Stimulated activated CD8-positive, alpha-beta memory T cell treated with anti-CD3 and anti-CD28 coated beads, Interleukin-12 subunit alpha, Interleukin-12 subunit beta, amount 100 ng/mL, for 24 hours (primary cell): Measurements from ENCODE around the gene SRBD1.

Source experiments
- DNase-seq: peaks from one replicate; pipeline ENCODE4 v3.0.0-alpha.2; 2020; ENCODE audit errors: extremely low read depth

Gene SRBD1

GRCh38 chr2:45611020-45611859 lies at the start of gene SRBD1:
Gene SRBD1 (minus strand): TSS chr2:45611267. CDS start chr2:45605441, 5,826 bp downstream.
- peak; percentile 80 for DNase-seq

GRCh38 chr2:45654250-45654649 lies 43.2 kb upstream of the SRBD1 start:
- no peak for DNase-seq

DNA sequence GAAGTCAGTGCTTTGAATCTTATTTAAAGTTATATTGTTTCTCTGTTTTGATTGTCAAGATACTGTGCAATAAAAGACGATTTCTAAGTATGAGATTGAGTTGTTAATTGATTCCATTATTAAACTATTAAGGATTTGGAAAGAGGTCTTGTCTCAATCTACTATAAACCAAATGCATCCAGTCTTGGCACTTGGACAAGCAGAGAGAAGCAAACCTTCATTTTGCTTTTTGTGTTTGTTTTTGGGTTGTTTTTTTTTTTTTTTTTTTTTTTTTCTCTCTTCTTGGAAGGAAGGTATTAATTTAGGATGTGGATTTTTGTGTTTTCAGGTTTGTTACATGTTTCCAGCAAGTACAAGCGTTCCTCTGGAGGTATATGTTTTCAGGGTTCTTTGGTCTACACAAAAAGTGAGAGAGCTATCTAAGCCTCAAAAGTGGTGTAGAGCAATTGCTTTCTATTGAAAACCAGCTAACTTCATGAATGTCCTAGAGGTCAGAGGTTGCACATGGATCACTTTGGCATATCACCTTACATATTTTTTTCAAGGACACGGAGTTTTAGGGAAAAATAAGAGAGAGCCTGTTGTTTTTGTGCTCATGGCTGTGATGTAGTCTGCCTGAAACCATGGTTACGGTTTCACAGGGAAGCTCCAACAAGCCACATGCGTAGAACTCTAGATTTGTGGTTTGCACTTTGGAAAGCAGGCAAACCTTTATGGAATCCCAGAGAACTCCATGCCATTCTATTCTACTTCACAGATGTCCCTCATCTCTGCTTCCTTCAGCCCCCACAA lies 42.3 kb upstream of the SRBD1 start:
- DNase-seq = no peak

- DNase-seq = no peak
These were observed 41.3 kb upstream of the SRBD1 start for GRCh38 chr2:45652090-45653031.

DNA sequence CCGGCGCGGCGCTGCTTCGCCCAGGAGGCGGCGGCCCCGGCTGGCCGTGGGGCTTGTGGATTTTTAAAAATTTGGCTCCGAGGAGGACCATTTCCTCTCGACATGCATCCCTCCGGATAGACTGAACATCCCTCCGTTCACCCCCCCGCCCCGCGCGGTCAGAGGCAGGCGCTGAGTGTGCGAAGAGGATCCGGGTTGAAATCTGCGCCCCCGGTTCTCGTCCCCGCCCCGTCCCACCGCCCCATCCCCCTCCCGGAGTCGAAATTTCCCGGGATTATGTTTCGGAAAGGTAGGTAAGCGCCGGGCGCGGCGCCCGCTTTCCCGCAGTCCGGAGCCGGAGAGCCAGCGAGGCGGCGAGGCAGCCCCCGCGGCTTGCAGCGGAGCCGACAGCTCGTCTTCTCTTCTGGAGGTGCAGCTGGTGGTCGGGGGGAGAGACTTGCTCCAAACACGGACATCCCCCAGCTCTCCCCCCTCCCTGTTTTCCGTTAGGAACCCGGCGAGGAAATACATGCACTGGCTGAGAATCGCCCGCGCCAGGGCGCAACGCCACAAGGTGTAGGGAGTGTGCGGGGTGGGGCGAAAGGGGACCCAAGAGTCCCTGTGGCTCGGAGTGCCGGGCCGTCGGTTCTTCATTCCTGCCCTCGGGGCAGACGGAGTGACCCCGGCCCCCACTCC lies 40.5 kb upstream of the SRBD1 start, which contains the start of gene PRKCE:
PRKCE (plus strand) TSS at position 261 of the 675 bp plus-strand sequence.
- no peak for DNase-seq

DNA sequence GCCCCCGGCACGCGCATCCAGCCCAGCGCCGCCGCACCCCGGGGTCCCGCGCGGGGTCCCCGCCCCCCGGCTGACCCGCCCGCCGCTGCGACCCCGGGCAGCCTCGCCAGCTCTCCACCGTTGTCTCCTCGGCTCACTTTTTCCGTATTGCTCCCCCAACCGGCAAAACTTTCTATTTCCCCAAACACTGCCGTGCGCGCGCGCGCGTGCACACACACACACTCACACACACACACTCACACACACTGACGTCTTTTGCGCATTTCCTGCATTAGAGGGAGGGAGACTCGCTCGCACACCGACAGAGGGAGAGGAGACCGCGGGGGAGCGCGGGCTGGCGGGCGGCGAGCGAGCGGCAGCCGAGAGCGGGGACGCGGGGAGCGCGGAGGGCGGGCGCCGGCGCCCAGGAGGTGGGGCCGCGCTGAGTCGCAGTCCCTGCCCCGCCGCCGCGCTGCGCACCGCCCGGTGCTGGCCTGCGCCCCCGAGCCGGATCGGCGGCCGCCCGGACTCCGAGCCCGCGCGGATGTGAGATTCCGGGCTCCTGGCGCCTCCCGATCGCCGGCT lies 39.9 kb upstream of the SRBD1 start:
- DNase-seq = peak; percentile 76

DNA sequence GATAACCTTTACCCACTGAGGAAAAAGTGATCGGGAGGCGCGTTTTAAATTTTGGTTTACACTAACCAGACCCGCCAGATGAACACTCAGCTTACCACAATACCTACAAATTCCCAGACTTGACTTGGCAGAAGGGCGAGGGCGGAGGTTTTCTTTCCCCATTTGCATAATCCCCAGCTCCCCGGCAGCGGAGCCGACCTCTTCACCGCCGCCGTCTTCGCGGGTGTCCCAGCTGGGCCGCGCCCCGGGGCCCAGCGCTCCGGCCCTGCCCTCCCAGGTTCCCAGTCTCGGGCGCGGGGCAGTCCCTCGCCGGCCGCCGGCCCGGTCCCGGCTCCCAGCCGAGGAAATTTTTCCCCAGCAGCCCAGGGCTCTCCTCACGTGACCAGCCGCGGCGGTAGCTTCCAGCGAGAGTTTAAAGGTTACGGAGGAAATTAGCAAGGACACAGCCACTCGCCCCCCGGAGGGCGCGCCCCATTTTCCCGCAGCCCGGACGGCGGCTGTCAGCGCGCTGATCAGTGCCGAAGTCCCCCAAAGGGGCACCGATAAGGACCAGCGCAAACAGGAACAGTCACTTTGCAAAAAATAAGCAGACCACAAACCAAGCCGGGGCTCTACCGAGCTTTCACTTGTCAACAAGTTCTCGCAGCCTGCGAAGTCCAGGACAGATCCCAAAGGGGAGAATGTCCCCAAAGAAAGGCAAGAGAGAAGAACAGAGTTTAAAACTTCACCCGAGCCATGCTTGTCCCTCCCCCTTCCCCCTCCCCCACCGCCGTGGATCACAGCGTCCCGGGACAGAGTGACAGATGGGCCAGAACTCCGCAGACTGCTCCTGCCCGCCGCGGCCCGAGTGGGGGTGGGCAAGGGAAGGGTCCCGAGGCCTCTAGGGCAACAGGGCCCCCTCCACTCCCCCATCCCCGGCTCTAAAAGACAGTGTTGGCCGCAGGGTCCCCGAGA lies 39.1 kb upstream of the SRBD1 start:
- no peak for DNase-seq

DNA sequence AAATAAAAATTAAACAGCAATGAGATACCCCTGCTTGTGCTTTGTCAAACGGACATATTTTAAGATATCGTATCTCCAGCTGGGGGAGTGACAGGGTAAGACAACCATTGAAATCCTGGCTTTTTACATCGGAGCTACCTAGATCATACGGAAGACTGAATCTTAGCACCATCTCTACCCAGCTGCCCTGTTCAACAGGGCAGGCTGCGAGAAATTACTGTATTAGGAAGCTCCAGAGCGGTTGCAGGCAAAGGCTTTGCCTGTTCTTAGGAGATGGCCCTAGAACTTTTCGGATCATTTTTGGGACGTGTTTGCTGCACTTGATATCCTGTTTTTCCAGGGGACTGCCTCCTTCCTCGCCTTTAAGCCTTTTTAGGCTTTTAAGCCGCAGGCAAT lies 38.4 kb upstream of the SRBD1 start:
- no peak for DNase-seq

DNA sequence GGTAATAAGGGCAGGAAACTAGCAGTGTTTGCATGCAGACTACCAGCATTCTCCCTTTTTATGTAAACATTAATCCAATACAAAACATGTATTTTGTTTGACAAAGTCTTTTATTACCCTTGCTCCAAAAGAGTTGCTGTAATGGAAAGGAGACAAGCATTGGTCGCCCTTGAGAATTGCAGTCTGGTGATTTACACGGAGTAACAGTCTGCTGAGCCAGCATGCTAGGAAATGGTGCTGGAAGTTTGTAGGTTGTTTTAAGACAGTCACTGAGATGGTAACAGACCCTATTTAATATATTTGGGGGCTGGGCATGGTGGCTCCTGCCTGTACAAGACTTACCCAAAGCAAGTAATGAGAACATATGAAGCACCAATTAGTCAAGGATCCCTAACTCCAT lies 37.6 kb upstream of the SRBD1 start:
- DNase-seq = no peak

GRCh38 chr2:45647986-45648520 lies 37.0 kb upstream of the SRBD1 start:
- DNase-seq = no peak

DNA sequence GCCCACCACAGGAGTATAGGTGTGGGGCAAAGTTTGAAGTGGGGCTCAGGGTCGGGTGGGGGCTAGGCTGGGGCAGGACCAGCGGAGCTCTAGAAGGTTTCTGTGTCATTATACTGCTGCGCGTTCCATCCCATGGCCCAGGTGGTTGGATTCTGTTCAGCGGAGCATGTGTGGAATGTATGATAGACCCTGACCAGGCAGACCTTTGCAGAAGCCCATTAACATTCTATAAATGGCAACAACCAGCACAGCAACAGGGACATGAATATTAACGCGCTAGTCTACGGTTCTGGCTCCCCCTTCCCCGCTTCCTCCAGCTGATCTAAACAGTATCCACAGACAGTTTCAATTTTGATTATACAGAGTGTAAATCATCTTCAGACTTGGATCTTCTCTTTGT lies 36.3 kb upstream of the SRBD1 start:
- no peak for DNase-seq

DNA sequence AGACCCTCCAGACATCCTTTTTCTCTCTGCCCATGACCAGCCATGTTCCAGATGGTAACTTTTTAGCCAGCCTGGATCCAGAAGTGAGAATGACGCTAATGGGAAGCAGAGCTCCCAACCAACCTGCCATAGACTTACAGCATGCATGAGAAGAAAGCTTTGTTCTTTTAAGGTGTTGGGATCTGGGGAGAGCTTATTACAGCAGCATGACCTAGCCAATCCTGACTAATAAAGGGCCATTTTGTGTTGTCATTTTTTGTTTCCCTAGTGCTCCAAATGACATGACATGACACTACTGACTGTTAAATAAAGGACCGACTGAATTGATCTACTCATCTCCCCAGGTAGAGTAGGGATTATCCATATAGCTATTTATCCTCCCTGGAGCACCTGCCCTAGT lies 35.2 kb upstream of the SRBD1 start:
- DNase-seq = no peak

DNA sequence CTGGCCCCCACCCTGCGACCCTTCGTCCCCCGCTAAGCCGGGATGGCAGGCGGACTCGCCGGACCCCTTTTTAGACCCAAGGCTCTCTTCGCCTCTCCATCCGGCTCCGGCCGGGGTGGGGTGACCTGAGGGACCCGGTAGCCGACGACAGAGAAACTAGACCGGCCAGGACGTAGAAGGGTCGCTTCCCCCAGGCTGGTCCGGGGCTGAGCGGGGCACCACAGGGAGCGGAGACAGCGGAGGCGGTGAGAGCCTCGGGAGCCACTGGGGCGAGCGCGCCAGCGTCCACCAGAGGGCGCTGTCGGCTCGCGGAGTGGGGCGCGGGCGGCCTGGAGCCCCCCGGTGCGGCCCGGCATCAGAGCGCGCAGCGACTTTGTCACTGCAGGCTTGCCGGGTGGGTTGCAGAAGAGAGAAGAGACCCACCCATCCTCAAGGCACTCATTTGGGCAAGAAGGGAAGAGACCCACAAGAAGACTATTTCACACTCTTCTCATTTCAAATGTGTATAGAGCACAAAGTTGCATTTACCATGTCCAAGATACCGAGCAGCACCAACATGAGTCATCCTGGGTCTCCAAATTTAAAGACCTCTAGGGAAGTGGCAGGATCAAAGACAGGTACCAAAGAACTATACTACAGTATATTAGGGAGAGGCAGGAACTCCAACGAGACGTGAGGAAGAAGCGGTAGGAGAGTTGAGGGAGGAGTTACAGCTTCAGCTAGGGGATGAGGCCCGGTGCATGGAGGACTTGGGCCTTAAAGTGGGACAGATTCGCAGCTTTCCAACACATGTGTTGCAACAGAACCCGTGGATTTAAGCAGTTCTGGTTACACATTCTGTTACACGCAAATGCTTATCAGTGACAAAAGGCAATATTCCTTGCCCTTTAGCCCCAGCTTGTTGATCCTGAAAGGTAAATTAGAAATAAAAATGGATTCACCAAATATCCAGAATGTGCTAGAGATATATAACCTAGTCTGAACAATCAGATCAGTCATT lies 32.8 kb upstream of the SRBD1 start:
- DNase-seq = no peak

- DNase-seq = no peak
These were observed 32.0 kb upstream of the SRBD1 start for GRCh38 chr2:45643095-45643494.

DNA sequence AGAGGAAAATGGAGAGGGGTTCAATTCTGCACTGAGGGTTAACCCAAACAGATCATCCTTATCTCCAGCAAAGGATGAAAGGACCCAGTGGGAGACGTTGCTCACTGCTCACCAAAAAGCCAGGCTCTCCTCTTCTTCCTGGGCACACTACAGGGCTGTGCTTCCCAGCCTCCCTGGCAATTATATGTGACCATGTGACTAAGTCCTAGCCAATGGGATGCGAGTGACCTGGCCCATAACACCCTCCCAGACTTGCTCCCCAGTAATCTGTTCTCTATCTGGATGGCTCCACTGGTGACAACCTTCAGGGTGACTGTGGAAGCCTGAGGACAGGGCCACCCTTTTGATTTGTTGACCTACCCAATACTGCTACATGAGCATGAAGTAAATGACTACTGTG lies 29.5 kb upstream of the SRBD1 start:
- no peak for DNase-seq

- no peak for DNase-seq
These were observed 26.4 kb upstream of the SRBD1 start for GRCh38 chr2:45637440-45637839.

DNA sequence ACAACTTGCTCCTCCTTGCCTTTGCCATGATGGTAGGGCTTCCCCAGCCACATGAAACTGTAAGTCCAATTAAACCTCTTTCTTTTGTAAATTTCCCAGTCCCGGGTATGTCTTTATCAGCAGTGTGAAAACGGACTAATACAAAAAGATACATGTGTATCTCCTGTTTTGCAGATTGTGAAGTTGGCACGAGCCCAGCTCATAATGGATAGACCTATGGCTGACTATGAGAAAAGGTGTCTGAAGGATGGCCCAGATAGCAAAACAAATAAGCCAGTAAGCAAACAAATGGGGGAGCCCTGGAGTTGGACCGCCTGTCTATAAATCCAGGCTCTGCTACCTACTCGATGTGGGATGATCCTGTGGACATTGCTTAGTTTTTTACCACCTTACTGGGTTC lies 24.9 kb upstream of the SRBD1 start:
- no peak for DNase-seq

DNA sequence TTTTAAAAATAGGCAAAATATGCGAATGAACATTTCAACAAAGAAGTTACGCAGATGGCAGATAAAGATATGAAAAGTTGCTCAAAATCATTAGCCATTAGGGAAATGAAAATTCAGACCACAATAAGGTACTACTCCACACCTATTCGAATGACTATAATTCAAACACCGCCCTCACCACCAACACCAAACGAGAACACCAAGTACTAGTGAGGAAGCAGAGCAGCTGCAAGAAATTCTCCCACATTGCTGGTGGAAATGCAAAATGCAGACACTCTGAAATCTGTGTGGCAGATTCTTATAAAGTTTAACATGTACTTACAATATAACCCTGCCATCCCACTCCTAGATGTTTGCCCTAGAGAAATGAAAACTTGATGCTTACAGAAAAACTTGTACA lies 23.2 kb upstream of the SRBD1 start:
- no peak for DNase-seq
